ENCODE data around the gene STEAP2.

Gene STEAP2

DNA sequence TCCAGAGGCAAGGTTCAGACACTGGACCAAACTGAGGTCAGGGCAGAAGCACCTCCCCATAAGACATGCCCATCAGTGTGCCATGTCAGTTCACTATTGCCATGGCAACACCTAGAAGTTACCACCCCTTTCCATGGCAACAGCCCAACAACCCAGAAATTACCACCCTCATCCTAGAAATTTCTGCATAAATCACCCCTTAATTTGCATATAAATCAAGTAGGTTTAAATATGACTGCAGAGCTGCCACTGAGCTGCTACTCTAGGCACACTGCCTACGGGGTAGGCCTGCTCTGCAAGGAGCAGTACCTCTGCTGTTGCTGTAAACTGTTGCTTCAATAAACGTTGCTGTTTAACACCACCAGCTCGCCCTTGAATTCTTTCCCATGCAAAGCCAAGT is 12.7 kb downstream of the STEAP2 start:
- no peaks in the 10 kb centered on the region for H4K20me1 ChIP-seq (ENCODE audit: control insufficient read depth, insufficient read depth, low read depth, low read length)

DNA sequence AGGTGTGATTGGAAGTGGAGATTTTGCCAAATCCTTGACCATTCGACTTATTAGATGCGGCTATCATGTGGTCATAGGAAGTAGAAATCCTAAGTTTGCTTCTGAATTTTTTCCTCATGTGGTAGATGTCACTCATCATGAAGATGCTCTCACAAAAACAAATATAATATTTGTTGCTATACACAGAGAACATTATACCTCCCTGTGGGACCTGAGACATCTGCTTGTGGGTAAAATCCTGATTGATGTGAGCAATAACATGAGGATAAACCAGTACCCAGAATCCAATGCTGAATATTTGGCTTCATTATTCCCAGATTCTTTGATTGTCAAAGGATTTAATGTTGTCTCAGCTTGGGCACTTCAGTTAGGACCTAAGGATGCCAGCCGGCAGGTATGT is 13.6 kb downstream of the STEAP2 start:
- H3K4me3 ChIP-seq (ENCODE audit: low read length) = no peak overlapping the region
- H3K27ac ChIP-seq (ENCODE audit: low read depth, low read length) = no peak overlapping the region
- H3K79me2 ChIP-seq (ENCODE audit: control insufficient read depth, low read length) = no peaks in the 10 kb centered on the region
- 0 out of 2 replicates have a peak, but pooled peaks cover 4% of the 10 kb centered on the region for H3K27me3 ChIP-seq (ENCODE audit: control insufficient read depth, low read length)
- no peaks in the 10 kb centered on the region for H3K9me3 ChIP-seq (ENCODE audit: control insufficient read depth, insufficient read depth, low read length)
- H4K20me1 ChIP-seq (ENCODE audit: control insufficient read depth, insufficient read depth, low read depth, low read length) = no peaks in the 10 kb centered on the region
- H3K36me3 ChIP-seq (ENCODE audit: control insufficient read depth, low read length) = no peaks in the 10 kb centered on the region
- H3F3A ChIP-seq (ENCODE audit: control insufficient read depth, insufficient read depth) = no peaks in the 10 kb centered on the region
- no peak for TF ChIP-seq EZH2phosphoT487 (IDR thresholded peaks at IDR 0.05; ENCODE audit: borderline replicate concordance, low read length)
- TF ChIP-seq, protein P1, sequence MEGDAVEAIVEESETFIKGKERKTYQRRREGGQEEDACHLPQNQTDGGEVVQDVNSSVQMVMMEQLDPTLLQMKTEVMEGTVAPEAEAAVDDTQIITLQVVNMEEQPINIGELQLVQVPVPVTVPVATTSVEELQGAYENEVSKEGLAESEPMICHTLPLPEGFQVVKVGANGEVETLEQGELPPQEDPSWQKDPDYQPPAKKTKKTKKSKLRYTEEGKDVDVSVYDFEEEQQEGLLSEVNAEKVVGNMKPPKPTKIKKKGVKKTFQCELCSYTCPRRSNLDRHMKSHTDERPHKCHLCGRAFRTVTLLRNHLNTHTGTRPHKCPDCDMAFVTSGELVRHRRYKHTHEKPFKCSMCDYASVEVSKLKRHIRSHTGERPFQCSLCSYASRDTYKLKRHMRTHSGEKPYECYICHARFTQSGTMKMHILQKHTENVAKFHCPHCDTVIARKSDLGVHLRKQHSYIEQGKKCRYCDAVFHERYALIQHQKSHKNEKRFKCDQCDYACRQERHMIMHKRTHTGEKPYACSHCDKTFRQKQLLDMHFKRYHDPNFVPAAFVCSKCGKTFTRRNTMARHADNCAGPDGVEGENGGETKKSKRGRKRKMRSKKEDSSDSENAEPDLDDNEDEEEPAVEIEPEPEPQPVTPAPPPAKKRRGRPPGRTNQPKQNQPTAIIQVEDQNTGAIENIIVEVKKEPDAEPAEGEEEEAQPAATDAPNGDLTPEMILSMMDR (IDR thresholded peaks at IDR 0.05; ENCODE audit: low read depth, low read length, poor library complexity, severe bottlenecking) = no peak
- H3K4me1 ChIP-seq (ENCODE audit: control insufficient read depth, low read length) = no peaks in the 10 kb centered on the region
- H3K4me2 ChIP-seq (ENCODE audit: low read length) = no peak overlapping the region
- H3K9me2 ChIP-seq (replicated peaks; ENCODE audit: control insufficient read depth, low read length) = no peaks in the 10 kb centered on the region; the same call in 1 of the 2 replicates

More for the DNA sequence above, 12.7 kb downstream of the STEAP2 start:
- no peaks in the 10 kb centered on the region; the same call in 1 of the 2 replicates for H3K9me2 ChIP-seq (replicated peaks; ENCODE audit: control insufficient read depth, low read length)
- no peak overlapping the region for H3K4me2 ChIP-seq (ENCODE audit: low read length)
- no peak for TF ChIP-seq EZH2phosphoT487 (IDR thresholded peaks at IDR 0.05; ENCODE audit: borderline replicate concordance, low read length)
- TF ChIP-seq, protein P1 (IDR thresholded peaks at IDR 0.05; ENCODE audit: low read depth, low read length, poor library complexity, severe bottlenecking) = no peak
- H3K4me3 ChIP-seq (ENCODE audit: low read length) = no peak overlapping the region
- 0 out of 2 replicates have a peak, but pooled peaks cover under 1% of the 10 kb centered on the region for H3K27me3 ChIP-seq (ENCODE audit: control insufficient read depth, low read length)
- H3K9me3 ChIP-seq (ENCODE audit: control insufficient read depth, insufficient read depth, low read length) = no peaks in the 10 kb centered on the region
- no peaks in the 10 kb centered on the region for H3K4me1 ChIP-seq (ENCODE audit: control insufficient read depth, low read length)
- H3K36me3 ChIP-seq (ENCODE audit: control insufficient read depth, low read length) = no peaks in the 10 kb centered on the region
- H3K79me2 ChIP-seq (ENCODE audit: control insufficient read depth, low read length) = no peaks in the 10 kb centered on the region
- no peak overlapping the region for H3K27ac ChIP-seq (ENCODE audit: low read depth, low read length)
- H3F3A ChIP-seq (ENCODE audit: control insufficient read depth, insufficient read depth) = no peaks in the 10 kb centered on the region

DNA sequence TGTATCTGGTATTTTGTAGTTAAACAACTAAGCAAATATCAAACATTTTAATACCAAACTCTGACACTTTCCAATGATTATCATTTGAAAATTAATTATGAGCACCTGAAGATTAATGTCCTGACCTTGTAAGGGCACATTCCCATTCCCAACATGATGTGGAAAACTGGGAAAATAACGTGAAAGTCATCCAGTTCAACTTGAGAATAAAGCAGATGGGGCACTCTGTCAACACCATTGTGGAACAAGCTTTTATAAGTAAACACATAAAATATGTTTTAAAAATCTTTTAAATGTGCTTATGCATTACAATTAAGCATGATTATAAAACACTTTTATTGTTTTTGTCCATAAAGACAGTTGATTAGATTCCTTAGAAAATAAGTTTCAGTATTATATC is 14.1 kb downstream of the STEAP2 start:
- H3K9me3 ChIP-seq (ENCODE audit: control insufficient read depth, insufficient read depth, low read length) = no peaks in the 10 kb centered on the region
- H3K9me2 ChIP-seq (replicated peaks; ENCODE audit: control insufficient read depth, low read length) = no peaks in the 10 kb centered on the region; the same call in 1 of the 2 replicates
- H3K27ac ChIP-seq (ENCODE audit: low read depth, low read length) = no peak overlapping the region
- no peaks in the 10 kb centered on the region for H3K36me3 ChIP-seq (ENCODE audit: control insufficient read depth, low read length)
- no peak overlapping the region for H3K4me3 ChIP-seq (ENCODE audit: low read length)
- H3K4me1 ChIP-seq (ENCODE audit: control insufficient read depth, low read length) = no peaks in the 10 kb centered on the region
- no peaks in the 10 kb centered on the region for H3F3A ChIP-seq (ENCODE audit: control insufficient read depth, insufficient read depth)
- no peak for TF ChIP-seq EZH2phosphoT487 (IDR thresholded peaks at IDR 0.05; ENCODE audit: borderline replicate concordance, low read length)
- TF ChIP-seq, protein P1 (IDR thresholded peaks at IDR 0.05; ENCODE audit: low read depth, low read length, poor library complexity, severe bottlenecking) = no peak
- H3K4me2 ChIP-seq (ENCODE audit: low read length) = no peak overlapping the region
- H3K27me3 ChIP-seq (ENCODE audit: control insufficient read depth, low read length) = 0 out of 2 replicates have a peak, but pooled peaks cover 4% of the 10 kb centered on the region
- H3K79me2 ChIP-seq (ENCODE audit: control insufficient read depth, low read length) = no peaks in the 10 kb centered on the region
- H4K20me1 ChIP-seq (ENCODE audit: control insufficient read depth, insufficient read depth, low read depth, low read length) = no peaks in the 10 kb centered on the region
